CD4-positive, CD25-positive, alpha-beta regulatory T cell (primary cell): ENCODE measurements around the gene DGCR6L. TPM values are rescaled to one million over a fixed set of nuclear protein-coding genes. Genes with fewer than 3 reads are reported as not detected.
A peak's percentile ranks its signal among the peaks of the same experiment; 100 is the strongest.
"Not testable (repeated sequence)": the region's sequence is repeated elsewhere in the genome, so short reads cannot be mapped to it uniquely, and the experiment has no call there.

Experiments
- ATAC-seq, 2 donors: fragments of 150-1000 bp; cut with Tn5 transposase; one replicate each; pipeline ENCODE4 v1.10.0; 2021; ENCODE audit warnings: low read depth in 2 of 2, moderate number of reproducible peaks in 2 of 2, moderate library complexity in 1 of 2
- DNase-seq, 3 donors: peaks; one replicate each; pipeline versions ENCODE4 v3.0.0 to v3.0.0-alpha.2; 2012 to 2022; ENCODE audit warnings: mixed read lengths in 1 of 3
- H3K27ac ChIP-seq: one replicate; pipeline ENCODE4 v1.7.0; 2013; ENCODE audit warnings: mild to moderate bottlenecking, low read length; ENCODE audit not compliant: insufficient read depth, poor library complexity, severe bottlenecking
- H3K27me3 ChIP-seq: one replicate; pipeline ENCODE4 v1.7.0; 2013; ENCODE audit warnings: low read length; ENCODE audit not compliant: control insufficient read depth, insufficient read depth
- H3K36me3 ChIP-seq: one replicate; pipeline ENCODE4 v1.7.0; 2013; ENCODE audit warnings: mild to moderate bottlenecking, low read length, moderate library complexity; ENCODE audit not compliant: control insufficient read depth, insufficient read depth
- H3K4me1 ChIP-seq: 2 replicates; pipeline ENCODE4 v1.7.0; 2013; ENCODE audit warnings: mild to moderate bottlenecking, low read length; ENCODE audit not compliant: insufficient read depth, control insufficient read depth, poor library complexity, severe bottlenecking
- H3K4me3 ChIP-seq: one replicate; pipeline ENCODE4 v1.7.0; 2013; ENCODE audit warnings: low read depth, mild to moderate bottlenecking, low read length, moderate library complexity
- H3K9me3 ChIP-seq, 2 experiments: 1 replicate in 1 of 2; 2 replicates in 1 of 2; pipeline ENCODE4 v1.7.0; 2013; ENCODE audit warnings: low read length in 2 of 2, mild to moderate bottlenecking in 1 of 2, moderate library complexity in 1 of 2; ENCODE audit not compliant: control insufficient read depth in 2 of 2
- H3K27ac Mint-ChIP-seq, 3 donors: one replicate each; pipeline ENCODE4 v1.8.0; 2020 to 2022; ENCODE audit warnings: mild to moderate bottlenecking in 3 of 3, mixed read lengths in 3 of 3, moderate library complexity in 2 of 3
- H3K27me3 Mint-ChIP-seq: one replicate; pipeline ENCODE4 v1.8.0; 2022; ENCODE audit warnings: mild to moderate bottlenecking, mixed read lengths
- H3K36me3 Mint-ChIP-seq: one replicate; pipeline ENCODE4 v1.8.0; 2020; ENCODE audit warnings: mixed read lengths
- H3K4me1 Mint-ChIP-seq, 4 donors: one replicate each; pipeline ENCODE4 v1.8.0; 2020 to 2022; ENCODE audit warnings: mixed read lengths in 4 of 4, mild to moderate bottlenecking in 1 of 4
- H3K4me3 Mint-ChIP-seq, 4 donors: one replicate each; pipeline ENCODE4 v1.8.0; 2020 to 2022; ENCODE audit warnings: mild to moderate bottlenecking in 4 of 4, mixed read lengths in 4 of 4, moderate library complexity in 3 of 4
- H3K9me3 Mint-ChIP-seq, 7 donors: one replicate each; pipeline ENCODE4 v1.8.0; 2020 to 2022; ENCODE audit warnings: mixed read lengths in 7 of 7, mild to moderate bottlenecking in 3 of 7, moderate library complexity in 2 of 7
- polyA plus RNA-seq, 4 donors: library from polyadenylated mRNA; unstranded; fragments of 300-500 nt; fragmentation: Illumina TruSeq; gene quantifications; one replicate each; pipeline ENCODE4 v1.2.3, GENCODE V29; 2021
- total RNA-seq: library from RNA; stranded (reverse); gene quantifications from one replicate; pipeline ENCODE4 v1.2.3, GENCODE V29; 2022

Gene DGCR6L
- total RNA-seq, result 28.7 TPM
- polyA plus RNA-seq, result 100 to 1,000 TPM; 106 to 123 (median 114) TPM

DNA sequence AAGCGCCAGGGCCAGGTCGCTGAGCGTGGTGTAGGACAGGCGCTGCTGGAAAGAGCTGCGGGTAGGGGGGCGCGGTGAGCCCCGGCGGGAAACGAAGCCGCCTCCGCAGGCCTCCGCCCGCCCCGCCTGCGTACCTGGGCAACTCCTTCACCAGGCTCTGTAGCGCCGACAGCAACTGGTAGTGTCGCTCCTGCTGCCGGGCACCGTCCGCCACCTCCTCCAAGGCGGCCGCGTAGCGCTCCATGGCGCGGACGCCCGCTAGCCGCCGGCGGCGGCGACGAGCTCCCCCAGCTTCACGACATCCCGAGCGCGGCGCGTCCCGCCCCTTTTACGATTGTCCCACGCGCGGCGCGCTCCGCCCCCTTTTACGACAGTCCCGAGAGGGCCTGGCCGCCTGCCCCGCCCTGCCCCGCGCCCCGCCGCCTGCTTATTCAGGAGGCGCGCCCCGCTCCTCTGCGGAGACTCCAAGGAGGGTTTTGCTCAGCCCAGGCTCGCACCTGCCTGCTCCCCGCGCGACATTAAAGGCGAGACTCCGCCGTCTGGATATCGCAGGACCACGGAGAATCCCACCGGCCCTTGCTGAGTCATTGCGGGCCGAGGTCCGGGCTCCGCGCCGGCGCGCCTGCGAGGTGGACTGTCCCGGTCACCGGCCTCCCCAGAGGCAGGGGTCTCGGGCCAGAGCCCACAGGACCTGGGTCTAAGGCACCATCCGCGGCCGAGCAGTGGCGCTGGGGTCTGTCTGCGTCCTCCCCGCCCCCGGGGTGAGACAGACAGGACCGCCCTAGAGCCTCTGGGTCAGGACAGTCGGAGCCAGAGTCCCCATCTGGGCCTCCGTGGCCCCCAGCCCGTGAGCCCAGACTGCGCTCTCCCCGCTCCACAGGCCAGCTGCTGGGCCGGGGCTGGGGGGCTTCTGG, at the start of gene DGCR6L:
DGCR6L (minus strand) TSS at position 316 of the 914 bp plus-strand sequence; CDS start at position 244, 72 bp downstream.
- Mint-ChIP-seq H3K4me3 (peak within 1 kb of the TSS; percentile 92 to 97 (median 94)), H3K9me3 (peaks cover 0 to 2% (median 0%) of the 10 kb centered on the region in 7 donors), H3K27ac (peak within 1 kb of the TSS; percentile 74 to 90 (median 86)), H3K36me3 (no peaks in the 10 kb centered on the region), H3K4me1 (peaks cover 5 to 62% (median 33%) of the 10 kb centered on the region in 4 donors), H3K27me3 (no peaks in the 10 kb centered on the region)
- DNase-seq, result peak; percentile 94 to 98 (median 96)
- H3K4me1 ChIP-seq, result peaks cover 47% of the 10 kb centered on the region
- no peaks in the 10 kb centered on the region for H3K27me3 ChIP-seq
- H3K27ac ChIP-seq, result peak within 1 kb of the TSS; percentile 63
- H3K9me3 ChIP-seq, result no peaks in the 10 kb centered on the region
- ATAC-seq, result peak; percentile 87 to 90
- H3K36me3 ChIP-seq, result no peaks in the 10 kb centered on the region
- peak within 1 kb of the TSS; percentile 69 for H3K4me3 ChIP-seq

DNA sequence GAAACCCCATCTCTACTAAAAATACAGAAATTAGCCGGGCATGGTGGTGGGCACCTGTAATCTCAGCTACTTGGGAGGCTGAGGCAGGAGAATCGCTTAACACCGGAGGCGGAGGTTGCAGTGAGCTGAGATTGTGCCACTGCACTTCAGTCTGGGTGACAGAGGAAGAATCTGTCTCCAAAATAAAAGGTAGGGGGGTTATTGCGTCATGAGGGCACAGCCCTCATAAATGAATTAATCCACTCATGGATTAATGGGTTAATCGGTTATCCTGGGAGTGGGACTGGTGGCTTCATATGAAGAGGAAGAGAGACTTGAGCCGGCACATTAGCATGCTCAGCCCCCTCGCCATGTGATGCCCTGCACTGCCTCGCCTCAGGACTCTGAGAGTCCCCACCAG, 49.0 kb upstream of the DGCR6L start:
- not testable (repeated sequence) for DNase-seq, H3K9me3 ChIP-seq, H3K4me3 Mint-ChIP-seq, ATAC-seq, H3K27ac Mint-ChIP-seq, H3K27ac ChIP-seq, H3K4me1 ChIP-seq, H3K4me3 ChIP-seq, H3K27me3 ChIP-seq, H3K36me3 ChIP-seq, H3K36me3 Mint-ChIP-seq, H3K4me1 Mint-ChIP-seq, H3K9me3 Mint-ChIP-seq
- peaks cover 17% of the 10 kb centered on the region for H3K27me3 Mint-ChIP-seq

DNA sequence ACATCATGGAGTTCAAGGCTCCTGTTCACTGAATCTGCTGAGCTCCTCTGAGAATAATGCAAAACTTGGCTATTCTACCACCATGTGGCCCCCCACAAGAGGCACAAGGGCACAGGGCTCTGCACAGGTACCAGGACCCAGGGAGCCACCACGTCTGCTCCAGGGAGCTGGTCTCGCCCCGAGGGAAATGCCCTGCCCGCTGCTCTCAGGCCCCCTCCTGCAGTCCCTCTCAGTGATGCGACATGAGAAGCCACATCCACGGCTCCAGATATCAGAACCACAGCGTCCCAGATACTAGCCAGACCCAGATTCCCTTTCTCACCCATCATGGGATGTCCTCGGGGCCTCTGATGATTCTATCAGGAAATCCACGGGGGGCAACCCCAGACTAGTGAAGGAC, 47.0 kb upstream of the DGCR6L start:
- H3K4me1 ChIP-seq, H3K27me3 ChIP-seq, H3K9me3 ChIP-seq, H3K27ac Mint-ChIP-seq, ATAC-seq, H3K36me3 ChIP-seq, H3K4me1 Mint-ChIP-seq, H3K9me3 Mint-ChIP-seq, H3K4me3 ChIP-seq, H3K4me3 Mint-ChIP-seq, H3K36me3 Mint-ChIP-seq, DNase-seq, H3K27ac ChIP-seq: not testable (repeated sequence)
- peaks cover 15% of the 10 kb centered on the region for H3K27me3 Mint-ChIP-seq

DNA sequence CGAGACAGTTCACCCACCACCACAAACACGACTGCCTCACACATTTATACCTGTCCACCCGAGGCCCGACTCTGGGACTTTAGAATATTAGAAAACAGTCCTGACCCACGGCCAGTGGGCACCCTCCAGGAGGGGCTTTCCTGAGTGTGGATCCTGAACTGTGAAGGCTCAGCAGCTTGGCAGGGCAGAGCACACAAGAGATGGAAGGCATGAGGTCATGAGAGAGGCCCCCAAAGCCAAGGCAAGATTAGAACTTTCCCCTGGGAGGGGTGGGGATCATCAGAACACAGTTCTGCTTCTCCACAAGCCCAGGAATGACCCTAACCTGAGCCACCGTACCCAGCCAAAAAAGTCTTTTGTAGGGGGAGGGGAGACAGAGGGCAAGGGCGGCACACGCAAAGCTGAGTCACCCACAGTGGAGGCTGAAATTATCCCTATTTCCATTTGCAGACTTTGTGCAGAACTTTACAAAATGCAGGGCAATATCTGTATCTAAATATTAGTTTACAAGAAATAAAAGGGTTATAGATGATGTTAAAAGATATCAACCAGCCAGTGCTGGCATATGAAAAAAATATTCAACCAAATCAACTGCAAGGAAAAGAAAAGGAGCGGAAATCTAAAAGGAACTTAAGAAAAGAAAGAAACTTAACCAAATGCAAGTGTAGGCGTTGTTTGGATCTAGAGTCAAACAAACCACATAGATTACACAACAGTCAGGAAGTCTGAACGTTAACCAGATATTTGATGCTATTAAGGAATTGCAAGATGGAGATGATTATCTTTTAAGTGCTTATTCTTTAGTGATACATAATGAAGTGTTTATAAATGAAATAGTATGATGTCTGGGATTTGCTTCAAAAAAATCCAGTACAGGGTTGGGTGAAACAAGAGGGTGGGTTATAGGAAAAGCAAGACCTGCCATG, 44.7 kb upstream of the DGCR6L start:
- not testable (repeated sequence) for H3K27ac ChIP-seq, H3K36me3 ChIP-seq, H3K4me1 Mint-ChIP-seq, H3K27me3 ChIP-seq, H3K4me3 Mint-ChIP-seq, H3K9me3 Mint-ChIP-seq, H3K4me3 ChIP-seq, H3K4me1 ChIP-seq, DNase-seq, ATAC-seq, H3K36me3 Mint-ChIP-seq, H3K27ac Mint-ChIP-seq, H3K9me3 ChIP-seq
- peaks cover 10% of the 10 kb centered on the region for H3K27me3 Mint-ChIP-seq

DNA sequence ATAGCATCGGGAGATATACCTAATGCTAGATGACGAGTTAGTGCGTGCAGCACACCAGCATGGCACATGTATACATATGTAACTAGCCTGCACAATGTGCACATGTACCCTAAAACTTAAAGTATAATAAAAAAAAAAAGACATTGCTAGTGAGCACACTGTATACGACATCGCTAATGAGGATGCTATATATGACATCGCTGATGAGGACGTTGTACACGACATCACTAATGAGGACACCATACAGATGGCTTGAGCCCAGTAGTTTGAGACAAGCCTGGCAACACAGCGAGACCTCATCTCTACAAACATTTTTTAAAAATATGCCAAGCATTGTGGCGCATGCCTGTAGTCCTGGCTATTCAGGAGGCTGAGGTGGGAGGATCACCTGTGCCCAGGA, 42.5 kb upstream of the DGCR6L start:
- not testable (repeated sequence) for H3K4me1 ChIP-seq, H3K4me3 Mint-ChIP-seq, H3K4me3 ChIP-seq, DNase-seq, H3K27me3 ChIP-seq, H3K4me1 Mint-ChIP-seq, ATAC-seq, H3K27ac ChIP-seq, H3K36me3 Mint-ChIP-seq, H3K9me3 Mint-ChIP-seq, H3K36me3 ChIP-seq, H3K27me3 Mint-ChIP-seq, H3K9me3 ChIP-seq, H3K27ac Mint-ChIP-seq

DNA sequence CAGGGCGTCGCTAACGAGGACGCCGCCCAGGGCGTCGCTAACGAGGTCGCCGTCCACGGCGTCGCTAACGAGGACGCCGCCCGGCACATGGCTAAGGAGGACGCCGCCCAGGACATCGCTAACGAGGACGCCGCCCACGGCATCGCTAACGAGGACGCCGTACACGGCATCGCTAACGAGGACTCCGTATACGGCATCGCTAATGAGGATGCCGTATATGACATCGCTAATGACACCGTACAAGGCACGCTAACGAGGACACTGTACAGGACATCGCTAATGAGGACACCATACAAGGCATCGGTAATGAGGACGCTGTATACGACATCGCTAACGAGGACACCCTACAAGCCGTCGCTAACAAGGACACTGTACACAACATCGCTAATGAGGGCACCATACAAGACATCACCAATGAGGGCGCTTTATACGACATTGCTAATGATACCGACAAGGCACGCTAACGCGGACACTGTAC, 41.9 kb upstream of the DGCR6L start:
- H3K4me3 Mint-ChIP-seq, H3K27me3 Mint-ChIP-seq, H3K27ac ChIP-seq, H3K27me3 ChIP-seq, H3K9me3 ChIP-seq, H3K4me1 ChIP-seq, H3K36me3 Mint-ChIP-seq, H3K9me3 Mint-ChIP-seq, DNase-seq, H3K36me3 ChIP-seq, ATAC-seq, H3K4me3 ChIP-seq, H3K4me1 Mint-ChIP-seq: not testable (repeated sequence)
- H3K27ac Mint-ChIP-seq, result peak overlapping the region in 1 of 3 donors; percentile 52

DNA sequence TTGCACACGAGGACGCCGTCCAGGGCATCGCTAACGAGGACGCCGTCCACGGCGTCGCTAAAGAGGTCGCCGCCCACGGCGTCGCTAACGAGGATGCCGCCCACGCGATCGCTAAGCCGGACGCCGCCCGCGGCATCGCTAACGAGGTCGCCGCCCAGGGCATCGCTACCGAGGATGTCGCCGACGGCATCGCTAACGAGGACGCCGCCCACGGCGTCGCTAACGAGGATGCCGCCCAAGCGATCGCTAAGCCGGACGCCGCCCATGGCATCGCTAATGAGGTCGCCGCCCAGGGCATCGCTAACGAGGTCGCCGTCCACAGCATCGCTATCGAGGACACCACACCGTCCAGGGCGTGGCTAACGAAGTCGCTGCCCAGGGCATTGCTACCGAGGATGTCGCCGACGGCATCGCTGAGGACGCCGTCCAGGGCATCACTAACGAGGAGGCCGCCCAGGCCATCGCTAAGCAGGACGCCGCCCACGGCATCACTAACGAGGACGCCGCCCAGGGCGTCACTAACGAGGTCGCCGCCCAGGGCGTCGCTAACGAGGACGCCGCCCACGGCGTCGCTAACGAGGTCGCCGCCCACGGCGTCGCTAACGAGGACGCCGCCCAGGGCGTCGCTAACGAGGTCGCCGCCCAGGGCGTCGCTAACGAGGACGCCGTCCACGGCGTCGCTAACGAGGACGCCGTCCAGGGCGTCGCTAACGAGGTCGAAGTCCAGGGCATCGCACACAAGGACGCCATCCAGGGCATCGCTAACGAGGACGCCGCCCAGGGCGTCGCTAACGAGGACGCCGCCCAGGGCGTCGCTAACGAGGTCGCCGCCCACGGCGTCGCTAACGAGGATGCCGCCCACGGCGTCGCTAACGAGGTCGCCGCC, 41.2 kb upstream of the DGCR6L start:
- not testable (repeated sequence) for ATAC-seq, H3K36me3 Mint-ChIP-seq, H3K9me3 Mint-ChIP-seq, H3K27ac ChIP-seq, H3K27ac Mint-ChIP-seq, H3K27me3 Mint-ChIP-seq, DNase-seq, H3K27me3 ChIP-seq, H3K9me3 ChIP-seq, H3K36me3 ChIP-seq, H3K4me3 ChIP-seq, H3K4me1 Mint-ChIP-seq, H3K4me1 ChIP-seq, H3K4me3 Mint-ChIP-seq
